ENCODE data around the gene NEK11.

Gene NEK11

DNA sequence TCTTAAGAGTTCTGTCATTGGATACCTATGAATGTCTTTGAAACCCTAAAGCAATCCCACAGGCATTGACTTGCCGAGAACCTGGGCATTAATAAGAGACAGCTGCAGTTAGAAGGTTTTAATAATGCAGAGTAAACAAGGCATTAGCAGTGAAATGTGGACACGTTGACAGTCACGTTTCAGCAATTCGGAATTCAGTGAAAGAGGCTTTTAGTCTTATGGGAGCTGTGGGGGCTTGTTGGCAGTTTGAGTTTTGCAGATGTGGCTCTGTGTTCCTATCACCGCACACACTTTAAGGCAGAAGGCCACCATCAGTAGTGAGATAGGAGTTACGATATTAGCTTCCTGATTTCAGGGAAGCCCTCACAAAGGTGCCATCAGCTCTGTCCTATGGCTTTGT lies 209.7 kb downstream of the NEK11 start:
- TF ChIP-seq, protein P1, sequence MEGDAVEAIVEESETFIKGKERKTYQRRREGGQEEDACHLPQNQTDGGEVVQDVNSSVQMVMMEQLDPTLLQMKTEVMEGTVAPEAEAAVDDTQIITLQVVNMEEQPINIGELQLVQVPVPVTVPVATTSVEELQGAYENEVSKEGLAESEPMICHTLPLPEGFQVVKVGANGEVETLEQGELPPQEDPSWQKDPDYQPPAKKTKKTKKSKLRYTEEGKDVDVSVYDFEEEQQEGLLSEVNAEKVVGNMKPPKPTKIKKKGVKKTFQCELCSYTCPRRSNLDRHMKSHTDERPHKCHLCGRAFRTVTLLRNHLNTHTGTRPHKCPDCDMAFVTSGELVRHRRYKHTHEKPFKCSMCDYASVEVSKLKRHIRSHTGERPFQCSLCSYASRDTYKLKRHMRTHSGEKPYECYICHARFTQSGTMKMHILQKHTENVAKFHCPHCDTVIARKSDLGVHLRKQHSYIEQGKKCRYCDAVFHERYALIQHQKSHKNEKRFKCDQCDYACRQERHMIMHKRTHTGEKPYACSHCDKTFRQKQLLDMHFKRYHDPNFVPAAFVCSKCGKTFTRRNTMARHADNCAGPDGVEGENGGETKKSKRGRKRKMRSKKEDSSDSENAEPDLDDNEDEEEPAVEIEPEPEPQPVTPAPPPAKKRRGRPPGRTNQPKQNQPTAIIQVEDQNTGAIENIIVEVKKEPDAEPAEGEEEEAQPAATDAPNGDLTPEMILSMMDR (conservative IDR thresholded peaks at IDR 0.05; ENCODE audit: control insufficient read depth, insufficient read depth, low read depth, low read length) = no peak
- no peak for DNase-seq (ENCODE audit: low read depth)
- H3K4me3 ChIP-seq (ENCODE audit: control insufficient read depth, low read depth, low read length) = no peak overlapping the region

DNA sequence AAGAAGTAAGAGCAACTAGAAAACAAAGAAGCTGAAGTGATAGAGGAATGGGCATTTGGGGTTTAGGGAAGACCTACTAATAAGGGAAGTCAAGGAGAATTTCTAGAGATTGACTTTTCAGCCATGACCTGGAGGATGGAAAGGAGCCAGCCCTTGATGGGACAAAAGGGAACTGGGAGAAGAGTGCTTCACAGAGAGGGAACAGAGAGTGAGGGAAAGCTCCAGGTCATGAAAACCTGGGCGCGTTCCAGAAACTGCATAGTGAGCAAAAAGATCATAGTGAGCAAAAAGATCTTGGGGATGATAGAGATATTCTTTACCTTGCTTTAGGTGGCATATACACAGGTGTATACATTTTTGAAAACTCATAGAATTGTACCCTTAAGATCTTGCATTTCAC lies 211.8 kb downstream of the NEK11 start:
- no peak for DNase-seq (ENCODE audit: low read depth)
- TF ChIP-seq, protein P1 (conservative IDR thresholded peaks at IDR 0.05; ENCODE audit: control insufficient read depth, insufficient read depth, low read depth, low read length) = no peak
- H3K4me3 ChIP-seq (ENCODE audit: control insufficient read depth, low read depth, low read length) = no peak overlapping the region

DNA sequence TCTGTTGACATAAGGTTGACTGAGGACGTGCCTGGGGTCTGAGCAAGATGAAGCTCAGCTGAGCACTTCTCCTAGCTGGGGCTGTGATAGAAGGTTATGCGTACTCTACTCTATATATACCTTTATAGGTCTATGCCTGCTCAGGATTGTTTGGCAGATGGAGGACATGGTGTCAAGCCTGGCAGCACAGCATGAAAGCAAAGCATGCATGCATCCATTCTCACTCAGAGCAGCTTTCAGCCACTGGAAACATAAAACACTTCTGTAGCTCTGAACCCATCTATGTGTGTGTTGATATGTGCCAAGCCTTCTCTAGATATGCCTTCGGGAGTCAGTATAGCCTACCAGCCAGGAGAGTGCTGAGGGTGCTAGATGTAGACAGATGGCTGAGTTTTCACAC lies 212.6 kb downstream of the NEK11 start:
- no peak overlapping the region for H3K4me3 ChIP-seq (ENCODE audit: control insufficient read depth, low read depth, low read length)
- TF ChIP-seq, protein P1 (conservative IDR thresholded peaks at IDR 0.05; ENCODE audit: control insufficient read depth, insufficient read depth, low read depth, low read length) = no peak
- no peak for DNase-seq (ENCODE audit: low read depth)

DNA sequence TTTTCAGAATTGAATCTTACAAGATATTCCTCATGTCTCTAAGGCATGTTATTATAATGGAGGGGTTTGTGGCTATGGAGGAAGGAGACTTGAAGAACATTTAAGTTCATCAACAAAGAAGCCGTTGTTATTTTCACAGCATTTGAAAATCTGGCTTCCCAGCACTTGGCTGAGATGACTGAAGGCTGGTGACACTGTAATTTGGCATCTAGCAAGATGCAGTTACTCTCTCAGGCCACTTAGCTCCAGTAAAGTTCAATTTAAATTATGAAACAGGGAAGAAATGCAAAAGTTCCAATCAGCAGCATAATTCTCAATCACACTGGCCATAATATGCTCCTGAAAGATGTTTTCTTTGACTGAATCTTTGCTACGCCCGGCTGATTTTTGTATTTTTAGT lies 215.5 kb downstream of the NEK11 start:
- no peak for DNase-seq (ENCODE audit: low read depth)
- TF ChIP-seq, protein P1 (conservative IDR thresholded peaks at IDR 0.05; ENCODE audit: control insufficient read depth, insufficient read depth, low read depth, low read length) = no peak
- H3K4me3 ChIP-seq (ENCODE audit: control insufficient read depth, low read depth, low read length) = no peak overlapping the region

DNA sequence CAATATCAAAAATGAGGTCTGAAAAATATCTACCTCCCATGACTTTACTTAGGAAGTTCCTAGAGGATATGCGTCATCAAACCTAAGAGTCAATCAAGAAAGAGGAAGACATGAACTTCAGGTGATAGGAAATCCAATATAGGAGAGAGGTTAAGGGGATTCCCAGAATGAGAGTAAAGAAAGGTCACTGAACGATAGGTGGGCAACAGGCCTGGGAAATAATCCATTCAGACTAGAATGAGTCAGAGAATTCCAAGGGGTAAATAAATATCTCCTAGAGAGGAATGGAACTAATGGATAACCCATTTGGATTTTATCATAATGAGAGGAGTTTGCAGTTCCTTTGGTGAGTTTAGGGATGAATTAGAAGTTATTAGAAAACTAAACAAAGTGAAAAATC lies 223.8 kb downstream of the NEK11 start:
- no peak for DNase-seq (ENCODE audit: low read depth)
- H3K4me3 ChIP-seq (ENCODE audit: control insufficient read depth, low read depth, low read length) = no peak overlapping the region
- TF ChIP-seq, protein P1 (conservative IDR thresholded peaks at IDR 0.05; ENCODE audit: control insufficient read depth, insufficient read depth, low read depth, low read length) = no peak

DNA sequence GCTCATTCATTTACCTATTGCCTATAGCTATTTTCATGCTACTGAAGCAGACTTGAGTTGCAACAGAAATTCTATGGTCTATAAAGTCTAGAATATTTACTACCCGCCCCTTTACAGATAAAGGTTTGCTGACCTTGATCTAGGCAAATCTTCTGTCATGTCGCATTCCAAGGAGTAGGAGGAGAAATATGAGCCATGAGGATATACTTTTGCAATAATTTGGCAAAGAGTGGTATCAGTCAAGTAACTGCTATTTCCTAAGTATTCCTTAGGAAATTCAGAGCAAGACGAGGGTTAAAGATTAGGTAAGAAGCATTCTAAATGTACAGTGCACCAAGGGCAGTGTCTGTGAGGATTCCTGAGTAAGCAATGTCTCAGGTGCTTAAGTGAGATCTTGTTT lies 233.8 kb downstream of the NEK11 start:
- no peak overlapping the region for H3K4me3 ChIP-seq (ENCODE audit: control insufficient read depth, low read depth, low read length)
- DNase-seq (ENCODE audit: low read depth) = peak; percentile 46
- TF ChIP-seq, protein P1 (conservative IDR thresholded peaks at IDR 0.05; ENCODE audit: control insufficient read depth, insufficient read depth, low read depth, low read length) = no peak

DNA sequence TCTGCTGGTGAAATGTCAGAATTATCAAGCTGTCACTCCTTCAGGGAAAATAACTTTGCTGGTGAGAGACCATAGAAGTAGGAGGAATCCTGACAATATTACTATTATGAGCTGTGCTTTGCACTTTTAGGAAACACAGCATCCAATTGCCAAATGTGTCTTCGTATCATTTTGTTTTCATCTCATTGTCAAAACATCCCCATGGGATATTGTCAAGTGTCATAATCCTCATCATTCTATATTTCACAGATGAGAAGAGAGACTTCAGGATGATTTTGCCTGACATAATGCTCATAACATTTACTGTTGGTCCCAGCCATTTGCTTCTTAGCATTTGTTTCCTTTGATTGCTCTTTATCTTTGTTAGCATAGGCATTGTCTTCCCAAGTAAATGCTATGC lies 234.4 kb downstream of the NEK11 start:
- TF ChIP-seq, protein P1 (conservative IDR thresholded peaks at IDR 0.05; ENCODE audit: control insufficient read depth, insufficient read depth, low read depth, low read length) = no peak
- DNase-seq (ENCODE audit: low read depth) = no peak
- no peak overlapping the region for H3K4me3 ChIP-seq (ENCODE audit: control insufficient read depth, low read depth, low read length)

All from fibroblast of mammary gland (primary cell).